HEK293 (cell line): ENCODE results near the gene HRC.

Source experiments
- AEBP2 ChIP-seq: fragments of 450-650 bp; formaldehyde crosslinking; IDR thresholded peaks from 2 replicates; pipeline ENCODE4 v1.5.1; 2016; ENCODE audit warnings: missing biosample characterization, missing genetic modification characterization, borderline replicate concordance
- BCL6B ChIP-seq: fragments of 450-650 bp; formaldehyde crosslinking; IDR thresholded peaks from 2 replicates; pipeline ENCODE4 v1.5.1; 2017; ENCODE audit warnings: missing biosample characterization, missing genetic modification characterization
- CTCF ChIP-seq: fragments of 450-650 bp; formaldehyde crosslinking; IDR thresholded peaks from 2 replicates; pipeline ENCODE4 v1.5.1; 2016; ENCODE audit warnings: missing biosample characterization, missing genetic modification characterization
- ELK4 ChIP-seq: IDR thresholded peaks from 2 replicates; pipeline ENCODE4 v1.6.1; 2011; ENCODE audit warnings: mild to moderate bottlenecking, low read depth, low read length, borderline replicate concordance
- FEZF1 ChIP-seq: fragments of 450-650 bp; formaldehyde crosslinking; IDR thresholded peaks from 2 replicates; pipeline ENCODE4 v1.5.1; 2016; ENCODE audit warnings: missing biosample characterization, missing genetic modification characterization
- KLF9 ChIP-seq: fragments of 450-650 bp; formaldehyde crosslinking; IDR thresholded peaks from 2 replicates; pipeline ENCODE4 v1.5.1; 2016; ENCODE audit warnings: missing biosample characterization, missing genetic modification characterization, low read depth
- PRDM1 ChIP-seq: fragments of 450-650 bp; formaldehyde crosslinking; IDR thresholded peaks from 2 replicates; pipeline ENCODE4; 2016; ENCODE audit warnings: missing biosample characterization, missing genetic modification characterization
- PRDM10 ChIP-seq: fragments of 450-650 bp; formaldehyde crosslinking; IDR thresholded peaks from 2 replicates; pipeline ENCODE4 v1.5.1; 2016; ENCODE audit warnings: missing biosample characterization, missing genetic modification characterization
- SCRT2 ChIP-seq: fragments of 450-650 bp; formaldehyde crosslinking; IDR thresholded peaks from 2 replicates; pipeline ENCODE4 v1.5.1; 2016; ENCODE audit warnings: missing biosample characterization, missing genetic modification characterization
- TSHZ1 ChIP-seq: fragments of 450-650 bp; formaldehyde crosslinking; IDR thresholded peaks from 2 replicates; pipeline ENCODE4 v1.5.1; 2016; ENCODE audit warnings: missing biosample characterization, missing genetic modification characterization, borderline replicate concordance
- ZFP3 ChIP-seq: fragments of 450-650 bp; formaldehyde crosslinking; IDR thresholded peaks from 2 replicates; pipeline ENCODE4 v1.5.1; 2016; ENCODE audit warnings: low read depth, missing biosample characterization, missing genetic modification characterization
- ZNF121 ChIP-seq: fragments of 450-650 bp; formaldehyde crosslinking; IDR thresholded peaks from 2 replicates; pipeline ENCODE4 v1.5.1; 2016; ENCODE audit warnings: missing biosample characterization, missing genetic modification characterization
- ZNF133 ChIP-seq: fragments of 450-650 bp; formaldehyde crosslinking; IDR thresholded peaks from 2 replicates; pipeline ENCODE4 v1.5.1; 2016; ENCODE audit warnings: missing biosample characterization, missing genetic modification characterization
- ZNF169 ChIP-seq: fragments of 450-650 bp; formaldehyde crosslinking; IDR thresholded peaks from 2 replicates; pipeline ENCODE4 v1.5.1; 2016; ENCODE audit warnings: missing biosample characterization, missing genetic modification characterization
- ZNF223 ChIP-seq: fragments of 450-650 bp; formaldehyde crosslinking; IDR thresholded peaks from 2 replicates; pipeline ENCODE4 v1.5.1; 2016; ENCODE audit warnings: missing biosample characterization, missing genetic modification characterization
- ZNF26 ChIP-seq: fragments of 450-650 bp; formaldehyde crosslinking; IDR thresholded peaks from 2 replicates; pipeline ENCODE4 v1.5.1; 2016; ENCODE audit warnings: missing biosample characterization, missing genetic modification characterization
- ZNF362 ChIP-seq: fragments of 450-650 bp; formaldehyde crosslinking; IDR thresholded peaks from 2 replicates; pipeline ENCODE4 v1.5.1; 2016; ENCODE audit warnings: missing biosample characterization, missing genetic modification characterization
- ZNF423 ChIP-seq: fragments of 450-650 bp; formaldehyde crosslinking; IDR thresholded peaks from 2 replicates; pipeline ENCODE4 v1.5.1; 2016; ENCODE audit warnings: missing biosample characterization, missing genetic modification characterization
- ZNF501 ChIP-seq: fragments of 450-650 bp; formaldehyde crosslinking; IDR thresholded peaks from 2 replicates; pipeline ENCODE4 v1.5.1; 2016; ENCODE audit warnings: missing biosample characterization, missing genetic modification characterization
- ZNF623 ChIP-seq: fragments of 450-650 bp; formaldehyde crosslinking; IDR thresholded peaks from 2 replicates; pipeline ENCODE4 v1.5.1; 2016; ENCODE audit warnings: missing biosample characterization, missing genetic modification characterization
- ZNF645 ChIP-seq: fragments of 450-650 bp; formaldehyde crosslinking; IDR thresholded peaks from 2 replicates; pipeline ENCODE4; 2016; ENCODE audit warnings: missing biosample characterization, missing genetic modification characterization

HRC gene

GRCh38 chr19:49149652-49150105, 5.5 kb downstream of the HRC start (continued):
- TF ChIP-seq ZNF645 (tag by site-specific recombination) (no peak), ZNF623 (tag by site-specific recombination) (no peak), CTCF (tag by site-specific recombination) (no peak), ZNF169 (no peak), BCL6B (tag by site-specific recombination) (no peak), FEZF1 (no peak), TSHZ1 (tag by site-specific recombination) (no peak), ELK4 (no peak), SCRT2 (tag by site-specific recombination) (no peak), ZNF423 (tag by site-specific recombination) (no peak), PRDM10 (peak; percentile 99), PRDM1 (no peak), ZNF362 (tag by site-specific recombination) (no peak), ZNF121 (tag by site-specific recombination) (no peak), ZNF133 (no peak), ZNF223 (no peak), ZNF26 (tag by site-specific recombination) (no peak), KLF9 (no peak), AEBP2 (tag by site-specific recombination) (no peak), ZNF501 (tag by site-specific recombination) (peak; percentile 71), ZFP3 (tag by site-specific recombination) (no peak)
